ENCODE measurements around the gene CPAMD8. TPM values are rescaled to one million over a fixed set of nuclear protein-coding genes. Genes with fewer than 3 reads are reported as not detected.

Gene CPAMD8
- total RNA-seq, 4 donors from 2014 or later, result 2.8 to 18.3 (median 15.7) TPM

DNA sequence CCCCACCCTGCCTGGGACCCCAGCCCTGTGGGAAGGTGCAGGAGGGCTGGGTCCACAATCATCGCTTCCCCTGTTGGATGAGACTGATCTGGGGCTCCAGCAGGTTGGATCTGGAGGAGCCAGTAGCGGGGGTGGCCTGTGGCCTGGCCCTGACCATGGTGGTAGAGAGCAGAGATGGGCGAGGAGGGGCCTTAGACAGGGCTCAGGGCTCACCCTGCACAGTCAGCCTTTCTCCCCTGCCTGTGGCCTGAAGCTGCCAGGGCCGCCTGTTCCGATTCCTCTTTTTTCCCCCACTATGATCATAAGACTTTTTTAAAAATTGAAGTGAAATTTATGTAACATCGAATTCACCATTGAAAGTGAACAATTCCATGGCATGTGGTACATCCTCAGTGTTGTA is 179.2 kb downstream of the CPAMD8 start:
- no peaks in the 10 kb centered on the region for H3K27me3 ChIP-seq
- no peaks in the 10 kb centered on the region for H3K36me3 ChIP-seq
- H3K9me3 ChIP-seq, result no peaks in the 10 kb centered on the region
- intact Hi-C loops (cut with DNase I; ENCODE audit: low total_unique reads), result loop anchor here (10.0 kb wide), 1 partner anchor 73 kb away; no protein-coding TSS in a partner anchor
- no peak overlapping the region for H3K27ac ChIP-seq
- no peak overlapping the region for H3K4me3 ChIP-seq
- DNase-seq, result no peak
- TF ChIP-seq, protein P1, sequence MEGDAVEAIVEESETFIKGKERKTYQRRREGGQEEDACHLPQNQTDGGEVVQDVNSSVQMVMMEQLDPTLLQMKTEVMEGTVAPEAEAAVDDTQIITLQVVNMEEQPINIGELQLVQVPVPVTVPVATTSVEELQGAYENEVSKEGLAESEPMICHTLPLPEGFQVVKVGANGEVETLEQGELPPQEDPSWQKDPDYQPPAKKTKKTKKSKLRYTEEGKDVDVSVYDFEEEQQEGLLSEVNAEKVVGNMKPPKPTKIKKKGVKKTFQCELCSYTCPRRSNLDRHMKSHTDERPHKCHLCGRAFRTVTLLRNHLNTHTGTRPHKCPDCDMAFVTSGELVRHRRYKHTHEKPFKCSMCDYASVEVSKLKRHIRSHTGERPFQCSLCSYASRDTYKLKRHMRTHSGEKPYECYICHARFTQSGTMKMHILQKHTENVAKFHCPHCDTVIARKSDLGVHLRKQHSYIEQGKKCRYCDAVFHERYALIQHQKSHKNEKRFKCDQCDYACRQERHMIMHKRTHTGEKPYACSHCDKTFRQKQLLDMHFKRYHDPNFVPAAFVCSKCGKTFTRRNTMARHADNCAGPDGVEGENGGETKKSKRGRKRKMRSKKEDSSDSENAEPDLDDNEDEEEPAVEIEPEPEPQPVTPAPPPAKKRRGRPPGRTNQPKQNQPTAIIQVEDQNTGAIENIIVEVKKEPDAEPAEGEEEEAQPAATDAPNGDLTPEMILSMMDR (IDR thresholded peaks at IDR 0.05), result no peak
- no peak for TF ChIP-seq POLR2A (IDR thresholded peaks at IDR 0.05)
- no peaks in the 10 kb centered on the region for H3K4me1 ChIP-seq

DNA sequence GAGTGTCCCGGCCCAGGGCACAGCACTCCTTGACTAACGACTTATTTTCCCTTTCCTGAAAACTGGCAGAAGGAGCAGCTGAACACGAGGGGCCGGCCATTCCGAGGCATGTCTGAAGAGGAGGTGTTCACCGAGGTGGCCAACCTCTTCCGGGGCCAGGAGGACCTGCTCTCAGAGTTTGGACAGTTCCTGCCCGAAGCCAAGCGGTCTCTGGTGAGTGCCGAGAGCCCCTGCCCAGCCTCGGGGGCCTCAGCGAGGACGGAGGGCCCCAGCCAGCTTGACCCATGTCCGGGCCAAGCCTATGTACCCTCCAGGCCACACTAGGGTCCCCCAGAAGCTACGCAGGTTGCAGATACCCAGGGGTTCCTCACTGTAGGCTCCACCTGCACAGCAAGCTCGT is 179.7 kb downstream of the CPAMD8 start:
- Histone ChIP-seq H3K4me3 (no peak overlapping the region), H3K27ac (no peak overlapping the region), H3K27me3 (no peaks in the 10 kb centered on the region), H3K36me3 (no peaks in the 10 kb centered on the region), H3K4me1 (no peaks in the 10 kb centered on the region), H3K9me3 (no peaks in the 10 kb centered on the region)
- TF ChIP-seq, protein P1 (IDR thresholded peaks at IDR 0.05), result no peak
- TF ChIP-seq POLR2A (IDR thresholded peaks at IDR 0.05), result no peak
- DNase-seq, result no peak
- intact Hi-C loops (cut with DNase I; ENCODE audit: low total_unique reads), result loop anchor here (10.0 kb wide), 1 partner anchor 72 kb away; no protein-coding TSS in a partner anchor

Small RNA genes within 50 kb of the gene (small RNA-seq; reads per million reads assigned to genes)
- not detected for gene RN7SL823P
- not detected for gene RN7SL835P

Other genes with a start within 250 kb of the CPAMD8 start
- gene SIN3B, start 197.4 kb downstream of the CPAMD8 start, total RNA-seq, result 100 to 1,000 TPM in 2 of 4 donors, 10 to 100 TPM in 2; 21.2 to 149 (median 92.3) TPM
- gene F2RL3, start 137.8 kb downstream of the CPAMD8 start, total RNA-seq, result 10 to 100 TPM in 1 of 4 donors, 1 to 10 TPM in 2, under 1 TPM in 1; 0.07 to 20.0 (median 6.3) TPM
- gene HAUS8, start 48.6 kb upstream of the CPAMD8 start, total RNA-seq, result 10 to 100 TPM in 2 of 4 donors, 1 to 10 TPM in 2; 2.6 to 11.5 (median 6.9) TPM
- 100 to 1,000 TPM in 1 of 4 donors, 10 to 100 TPM in 3; 17.6 to 117 (median 54.1) TPM for gene MYO9B, start 49.0 kb upstream of the CPAMD8 start, total RNA-seq
- 10 to 100 TPM; 11.5 to 43.5 (median 22.2) TPM for gene USE1, start 188.5 kb upstream of the CPAMD8 start, total RNA-seq
- gene OCEL1, start 199.4 kb upstream of the CPAMD8 start, total RNA-seq, result 10 to 100 TPM in 2 of 4 donors, 1 to 10 TPM in 1, not detected in 1; 5.9 to 32.6 (median 17.6) TPM
- 10 to 100 TPM; 14.3 to 45.0 (median 36.0) TPM for gene NR2F6, start 219.1 kb upstream of the CPAMD8 start, total RNA-seq
- gene USHBP1, start 237.9 kb upstream of the CPAMD8 start, total RNA-seq, result 10 to 100 TPM in 2 of 4 donors, 1 to 10 TPM in 2; 3.5 to 23.8 (median 13.0) TPM
- gene BABAM1, start 240.6 kb upstream of the CPAMD8 start, total RNA-seq, result 100 to 1,000 TPM in 2 of 4 donors, 10 to 100 TPM in 2; 58.1 to 240 (median 97.2) TPM